ENCODE results near the gene RBL2. TPM values are rescaled to one million over a fixed set of nuclear protein-coding genes. Genes with fewer than 3 reads are reported as not detected.

Gene RBL2
- total and polyA plus RNA-seq, 9 of the 15 experiments (the other 6 are each of a cell fraction or from before 2014, with no cell fraction given) = 7.8 to 76.3 (median 28.5) TPM

- TF ChIP-seq, protein P1, sequence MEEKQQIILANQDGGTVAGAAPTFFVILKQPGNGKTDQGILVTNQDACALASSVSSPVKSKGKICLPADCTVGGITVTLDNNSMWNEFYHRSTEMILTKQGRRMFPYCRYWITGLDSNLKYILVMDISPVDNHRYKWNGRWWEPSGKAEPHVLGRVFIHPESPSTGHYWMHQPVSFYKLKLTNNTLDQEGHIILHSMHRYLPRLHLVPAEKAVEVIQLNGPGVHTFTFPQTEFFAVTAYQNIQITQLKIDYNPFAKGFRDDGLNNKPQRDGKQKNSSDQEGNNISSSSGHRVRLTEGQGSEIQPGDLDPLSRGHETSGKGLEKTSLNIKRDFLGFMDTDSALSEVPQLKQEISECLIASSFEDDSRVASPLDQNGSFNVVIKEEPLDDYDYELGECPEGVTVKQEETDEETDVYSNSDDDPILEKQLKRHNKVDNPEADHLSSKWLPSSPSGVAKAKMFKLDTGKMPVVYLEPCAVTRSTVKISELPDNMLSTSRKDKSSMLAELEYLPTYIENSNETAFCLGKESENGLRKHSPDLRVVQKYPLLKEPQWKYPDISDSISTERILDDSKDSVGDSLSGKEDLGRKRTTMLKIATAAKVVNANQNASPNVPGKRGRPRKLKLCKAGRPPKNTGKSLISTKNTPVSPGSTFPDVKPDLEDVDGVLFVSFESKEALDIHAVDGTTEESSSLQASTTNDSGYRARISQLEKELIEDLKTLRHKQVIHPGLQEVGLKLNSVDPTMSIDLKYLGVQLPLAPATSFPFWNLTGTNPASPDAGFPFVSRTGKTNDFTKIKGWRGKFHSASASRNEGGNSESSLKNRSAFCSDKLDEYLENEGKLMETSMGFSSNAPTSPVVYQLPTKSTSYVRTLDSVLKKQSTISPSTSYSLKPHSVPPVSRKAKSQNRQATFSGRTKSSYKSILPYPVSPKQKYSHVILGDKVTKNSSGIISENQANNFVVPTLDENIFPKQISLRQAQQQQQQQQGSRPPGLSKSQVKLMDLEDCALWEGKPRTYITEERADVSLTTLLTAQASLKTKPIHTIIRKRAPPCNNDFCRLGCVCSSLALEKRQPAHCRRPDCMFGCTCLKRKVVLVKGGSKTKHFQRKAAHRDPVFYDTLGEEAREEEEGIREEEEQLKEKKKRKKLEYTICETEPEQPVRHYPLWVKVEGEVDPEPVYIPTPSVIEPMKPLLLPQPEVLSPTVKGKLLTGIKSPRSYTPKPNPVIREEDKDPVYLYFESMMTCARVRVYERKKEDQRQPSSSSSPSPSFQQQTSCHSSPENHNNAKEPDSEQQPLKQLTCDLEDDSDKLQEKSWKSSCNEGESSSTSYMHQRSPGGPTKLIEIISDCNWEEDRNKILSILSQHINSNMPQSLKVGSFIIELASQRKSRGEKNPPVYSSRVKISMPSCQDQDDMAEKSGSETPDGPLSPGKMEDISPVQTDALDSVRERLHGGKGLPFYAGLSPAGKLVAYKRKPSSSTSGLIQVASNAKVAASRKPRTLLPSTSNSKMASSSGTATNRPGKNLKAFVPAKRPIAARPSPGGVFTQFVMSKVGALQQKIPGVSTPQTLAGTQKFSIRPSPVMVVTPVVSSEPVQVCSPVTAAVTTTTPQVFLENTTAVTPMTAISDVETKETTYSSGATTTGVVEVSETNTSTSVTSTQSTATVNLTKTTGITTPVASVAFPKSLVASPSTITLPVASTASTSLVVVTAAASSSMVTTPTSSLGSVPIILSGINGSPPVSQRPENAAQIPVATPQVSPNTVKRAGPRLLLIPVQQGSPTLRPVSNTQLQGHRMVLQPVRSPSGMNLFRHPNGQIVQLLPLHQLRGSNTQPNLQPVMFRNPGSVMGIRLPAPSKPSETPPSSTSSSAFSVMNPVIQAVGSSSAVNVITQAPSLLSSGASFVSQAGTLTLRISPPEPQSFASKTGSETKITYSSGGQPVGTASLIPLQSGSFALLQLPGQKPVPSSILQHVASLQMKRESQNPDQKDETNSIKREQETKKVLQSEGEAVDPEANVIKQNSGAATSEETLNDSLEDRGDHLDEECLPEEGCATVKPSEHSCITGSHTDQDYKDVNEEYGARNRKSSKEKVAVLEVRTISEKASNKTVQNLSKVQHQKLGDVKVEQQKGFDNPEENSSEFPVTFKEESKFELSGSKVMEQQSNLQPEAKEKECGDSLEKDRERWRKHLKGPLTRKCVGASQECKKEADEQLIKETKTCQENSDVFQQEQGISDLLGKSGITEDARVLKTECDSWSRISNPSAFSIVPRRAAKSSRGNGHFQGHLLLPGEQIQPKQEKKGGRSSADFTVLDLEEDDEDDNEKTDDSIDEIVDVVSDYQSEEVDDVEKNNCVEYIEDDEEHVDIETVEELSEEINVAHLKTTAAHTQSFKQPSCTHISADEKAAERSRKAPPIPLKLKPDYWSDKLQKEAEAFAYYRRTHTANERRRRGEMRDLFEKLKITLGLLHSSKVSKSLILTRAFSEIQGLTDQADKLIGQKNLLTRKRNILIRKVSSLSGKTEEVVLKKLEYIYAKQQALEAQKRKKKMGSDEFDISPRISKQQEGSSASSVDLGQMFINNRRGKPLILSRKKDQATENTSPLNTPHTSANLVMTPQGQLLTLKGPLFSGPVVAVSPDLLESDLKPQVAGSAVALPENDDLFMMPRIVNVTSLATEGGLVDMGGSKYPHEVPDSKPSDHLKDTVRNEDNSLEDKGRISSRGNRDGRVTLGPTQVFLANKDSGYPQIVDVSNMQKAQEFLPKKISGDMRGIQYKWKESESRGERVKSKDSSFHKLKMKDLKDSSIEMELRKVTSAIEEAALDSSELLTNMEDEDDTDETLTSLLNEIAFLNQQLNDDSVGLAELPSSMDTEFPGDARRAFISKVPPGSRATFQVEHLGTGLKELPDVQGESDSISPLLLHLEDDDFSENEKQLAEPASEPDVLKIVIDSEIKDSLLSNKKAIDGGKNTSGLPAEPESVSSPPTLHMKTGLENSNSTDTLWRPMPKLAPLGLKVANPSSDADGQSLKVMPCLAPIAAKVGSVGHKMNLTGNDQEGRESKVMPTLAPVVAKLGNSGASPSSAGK (IDR thresholded peaks at IDR 0.05) = no peak
These were observed 21.7 kb upstream of the RBL2 start (continued) for GRCh38 chr16:53412549-53412948.
